GM18951 (cell line): ENCODE data around the gene TMEM92.

ENCODE experiments used
- POLR2A ChIP-seq: IDR thresholded peaks from 4 replicates; pipeline ENCODE4 v1.6.1; 2011; ENCODE audit warnings: mild to moderate bottlenecking; ENCODE audit not compliant: insufficient read length, insufficient read depth; ENCODE audit errors: extremely low read depth
- in situ Hi-C: fragments of 300-500 bp; cut with MboI; formaldehyde crosslinking; loops from one replicate; pipeline ENCODE4 v1.12.0; 2022; ENCODE audit warnings: low sequenced_read_pairs, mixed read lengths, inconsistent platforms; ENCODE audit not compliant: unreplicated experiment

Gene TMEM92

GRCh38 chr17:50256826-50257618 is 17.2 kb upstream of the TMEM92 start:
- in situ Hi-C loops = no loop called here
- TF ChIP-seq POLR2A = no peak

DNA sequence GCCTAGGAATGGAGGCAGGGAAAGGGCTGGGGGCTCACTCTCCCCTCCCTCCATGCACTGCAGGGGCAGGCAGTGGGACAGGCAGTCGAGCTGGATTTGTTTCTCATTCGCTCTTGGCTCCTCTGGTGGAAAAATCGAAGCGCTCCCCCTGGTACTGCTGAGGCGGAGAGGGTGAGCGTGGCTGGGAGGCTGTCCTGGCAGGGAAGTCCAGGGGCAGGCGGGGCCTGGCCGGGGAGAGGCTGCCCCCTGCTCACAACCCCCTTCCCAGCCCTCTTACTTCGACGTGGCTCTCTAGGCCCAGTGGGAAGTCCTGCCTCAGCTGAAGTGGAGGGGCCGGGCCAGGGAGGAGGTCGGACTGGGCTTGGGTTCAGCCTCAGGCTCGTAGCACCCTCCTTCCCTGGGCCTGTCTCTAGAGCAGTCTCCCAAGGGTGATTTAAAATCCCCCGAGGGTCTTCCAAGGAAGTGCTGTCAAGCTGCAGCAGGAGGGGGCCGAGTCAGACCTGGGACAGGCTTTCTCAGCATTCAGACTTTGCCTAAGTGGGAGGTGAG is 16.5 kb upstream of the TMEM92 start:
- in situ Hi-C loops = no loop called here

DNA sequence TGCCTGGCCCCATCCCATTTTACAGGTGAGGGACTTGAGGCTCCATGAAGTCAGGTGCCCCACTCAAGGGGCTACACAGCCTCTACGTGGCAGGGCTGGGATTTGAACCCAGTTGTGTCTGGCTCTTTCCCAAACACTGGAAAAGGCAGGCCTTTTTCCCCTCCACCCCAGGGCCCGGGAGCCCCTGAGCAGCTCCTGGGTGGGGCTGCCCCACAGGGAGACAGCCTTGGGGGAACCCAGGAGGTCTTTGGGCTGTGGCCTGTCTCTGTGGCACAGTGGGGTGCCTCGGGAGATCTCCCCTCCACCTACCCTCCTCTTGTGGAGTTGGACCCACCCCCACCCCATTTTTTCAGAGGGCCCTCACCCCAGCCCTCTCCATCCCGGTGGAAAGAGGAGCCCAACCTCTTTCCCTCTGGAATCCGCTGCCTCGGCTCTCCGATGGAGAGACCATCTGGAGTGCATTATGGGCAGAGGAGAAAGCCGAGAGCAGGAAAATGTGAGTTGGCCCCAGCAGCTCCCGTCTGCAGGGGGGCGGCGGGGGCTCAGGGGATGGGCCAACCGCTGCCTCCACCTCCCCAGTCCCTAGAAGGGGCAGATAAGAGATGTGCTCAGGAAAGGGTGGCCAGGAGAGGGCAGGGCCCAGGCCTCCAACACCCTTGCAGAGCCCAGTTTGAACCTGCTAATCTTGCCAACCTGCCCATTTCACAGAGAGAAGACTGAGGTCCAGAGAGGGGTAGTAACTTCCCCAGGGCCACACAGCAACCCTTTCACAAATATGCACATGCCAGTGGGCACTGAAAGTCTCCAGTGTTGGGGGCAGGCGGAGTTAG is 15.4 kb upstream of the TMEM92 start:
- TF ChIP-seq POLR2A = no peak
- in situ Hi-C loops = no loop called here

More for the DNA sequence above, 16.5 kb upstream of the TMEM92 start:
- no peak for TF ChIP-seq POLR2A

- TF ChIP-seq POLR2A = no peak
- in situ Hi-C loops = no loop called here
Measured at GRCh38 chr17:50259477-50260324, 14.6 kb upstream of the TMEM92 start.

DNA sequence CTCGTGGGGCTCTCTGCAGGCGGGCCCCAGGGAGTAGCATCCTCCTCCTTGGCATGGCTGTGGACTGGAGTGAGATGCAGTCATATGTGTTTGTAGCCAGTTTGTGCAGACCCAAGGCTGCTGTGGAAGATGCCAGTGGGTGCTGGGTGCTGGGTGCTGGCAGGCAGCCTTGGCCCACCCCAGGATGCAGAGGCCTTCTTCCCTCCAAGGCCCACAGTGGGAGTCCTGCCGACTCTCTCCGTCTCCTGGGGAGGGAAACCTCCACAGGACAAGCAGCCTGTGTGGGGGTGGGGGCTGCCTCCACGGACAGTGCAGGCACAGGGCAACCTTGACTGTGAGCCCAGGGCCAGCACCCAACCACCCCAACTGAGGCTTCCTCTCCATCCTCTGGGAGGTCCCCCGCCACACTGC is 13.8 kb upstream of the TMEM92 start:
- in situ Hi-C loops = no loop called here

GRCh38 chr17:50261051-50261915 is 13.0 kb upstream of the TMEM92 start:
- no peak for TF ChIP-seq POLR2A
- in situ Hi-C loops = no loop called here

More for the DNA sequence above, 13.8 kb upstream of the TMEM92 start:
- no peak for TF ChIP-seq POLR2A

- no peak for TF ChIP-seq POLR2A
- in situ Hi-C loops = no loop called here
Measured at GRCh38 chr17:50262001-50262794, 12.1 kb upstream of the TMEM92 start.

DNA sequence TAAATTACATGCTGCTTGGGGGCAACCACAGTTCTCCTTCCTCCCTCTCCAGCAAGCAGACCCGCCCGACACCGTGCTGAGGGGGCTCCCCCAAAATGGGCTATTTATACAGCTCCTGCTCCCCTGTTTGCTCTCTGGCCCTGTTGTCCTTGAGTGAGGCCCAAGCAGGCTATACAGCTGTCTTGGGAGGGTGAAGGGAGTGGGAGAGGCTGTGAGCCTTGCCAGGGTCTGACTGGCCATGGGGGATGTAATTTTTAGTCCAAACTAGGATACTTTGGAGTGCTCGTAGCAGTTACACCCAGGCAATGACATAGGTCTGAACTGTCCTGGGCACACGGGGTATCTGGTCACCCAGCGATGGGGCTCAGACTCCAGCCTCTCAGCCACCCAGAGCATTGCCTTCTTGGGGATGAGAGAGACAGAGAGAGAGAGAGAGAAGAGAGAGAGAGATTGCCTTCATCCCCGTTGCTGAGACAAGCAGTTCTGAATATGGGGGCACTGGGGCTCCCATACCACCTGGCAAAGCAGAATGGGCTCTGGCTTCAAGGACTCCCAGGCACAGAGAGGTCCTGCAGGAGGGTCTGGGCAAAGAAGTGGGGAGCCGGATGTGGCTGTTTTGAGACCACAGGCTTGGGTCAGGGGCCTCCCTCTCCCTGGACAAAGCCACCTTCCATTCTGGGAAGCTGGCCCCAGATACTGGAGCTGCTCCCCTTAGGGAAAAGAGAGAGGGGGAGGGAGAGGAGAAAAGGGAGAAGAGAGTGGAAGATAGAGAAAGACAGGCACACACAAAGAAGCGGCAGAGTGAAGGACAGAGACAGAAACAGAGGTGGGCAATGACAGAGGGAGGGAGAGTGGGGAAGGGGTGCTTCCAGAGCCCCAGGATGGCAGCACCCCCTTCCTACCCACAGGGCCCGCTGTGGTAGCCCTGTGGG is 10.7 kb upstream of the TMEM92 start:
- in situ Hi-C loops = no loop called here
- TF ChIP-seq POLR2A = no peak

GRCh38 chr17:50264263-50265113 is 9.8 kb upstream of the TMEM92 start:
- in situ Hi-C loops = no loop called here
- TF ChIP-seq POLR2A = no peak
